ENCODE results near the gene BMPR1A.
A peak's percentile ranks its signal among the peaks of the same experiment; 100 is the strongest.

Gene BMPR1A

GRCh38 chr10:86889997-86890396, 133.6 kb downstream of the BMPR1A start:
- WGBS (ENCODE audit: insufficient coverage), result no CpG with 5 or more reads among the region's 3 CpGs
- CTCF ChIA-PET, result interaction anchor here (1.0 to 1.7 kb wide), 3 partner anchors 11 to 190 kb away, joined by 3 to 4 read pairs (median 4); no protein-coding TSS in a partner anchor
- POLR2A ChIA-PET, result no interaction called here

DNA sequence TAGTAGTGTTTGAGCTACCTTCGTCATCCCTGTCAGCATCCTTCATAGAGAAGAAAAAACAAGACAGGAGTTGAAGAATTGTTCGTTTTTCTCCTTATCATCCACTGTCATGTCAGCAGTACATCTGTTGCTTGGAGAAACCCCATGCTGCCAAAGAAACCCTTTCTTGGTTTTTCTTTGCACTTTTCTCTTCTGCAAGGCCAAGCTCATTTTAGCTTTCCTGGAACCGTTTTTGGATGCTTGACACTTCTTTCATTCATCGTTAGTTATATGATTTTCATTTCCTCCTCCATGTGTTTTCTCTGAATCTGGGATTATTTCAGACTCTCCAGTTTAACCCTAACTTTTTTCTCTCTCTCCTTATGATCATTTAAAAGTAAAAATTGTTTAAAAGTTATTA, 142.1 kb downstream of the BMPR1A start:
- ChIA-PET POLR2A (no interaction called here), CTCF (interaction anchor here (0.8 to 5.2 kb wide), 9 partner anchors 9 to 209 kb away, joined by 3 to 47 read pairs (median 3); no protein-coding TSS in a partner anchor)
- no peaks in the 10 kb centered on the region for H3K36me3 ChIP-seq (ENCODE audit: control insufficient read depth in 4 of 4, insufficient read depth in 4 of 4, low read length in 3 of 4)
- H3K9me3 ChIP-seq (ENCODE audit: control extremely low read depth in 1 of 5, control insufficient read depth in 4 of 5, insufficient read depth in 2 of 5, low read depth in 1 of 5, low read length in 4 of 5), result no peaks in the 10 kb centered on the region
- 92% methylated on average over 3 of the region's 4 CpGs for WGBS (ENCODE audit: insufficient coverage)
- no peaks in the 10 kb centered on the region for H3K4me1 ChIP-seq (ENCODE audit: control extremely low read depth in 1 of 4, control insufficient read depth in 4 of 4, insufficient read depth in 4 of 4, low read length in 3 of 4)
- H3K27me3 ChIP-seq (replicated peaks in 2 of 5; ENCODE audit: control insufficient read depth in 4 of 5, insufficient read depth in 5 of 5, low read length in 4 of 5), result peaks cover 0 to 28% (median 3%) of the 10 kb centered on the region in 5 experiments
- H3K4me3 ChIP-seq (ENCODE audit: control insufficient read depth in 1 of 7, extremely low read depth in 1 of 7, insufficient read depth in 4 of 7, low read depth in 2 of 7, low read length in 6 of 7), result no peak overlapping the region
- no peak for DNase-seq
- H3K27ac ChIP-seq (ENCODE audit: insufficient read depth in 1 of 2, low read depth in 1 of 2, low read length in 2 of 2, poor library complexity in 1 of 2, severe bottlenecking in 2 of 2), result no peak overlapping the region

More at GRCh38 chr10:86889997-86890396, 133.6 kb downstream of the BMPR1A start:
- peaks cover 7 to 14% (median 10%) of the 10 kb centered on the region in 4 experiments for H3K4me1 ChIP-seq (ENCODE audit: control extremely low read depth in 1 of 4, control insufficient read depth in 4 of 4, insufficient read depth in 4 of 4, low read length in 3 of 4)
- no peak for DNase-seq
- H3K27me3 ChIP-seq (replicated peaks in 2 of 5; ENCODE audit: control insufficient read depth in 4 of 5, insufficient read depth in 5 of 5, low read length in 4 of 5), result peaks cover 0 to 2% (median 0%) of the 10 kb centered on the region in 5 experiments
- no peak overlapping the region for H3K4me3 ChIP-seq (ENCODE audit: control insufficient read depth in 1 of 7, extremely low read depth in 1 of 7, insufficient read depth in 4 of 7, low read depth in 2 of 7, low read length in 6 of 7)
- H3K9me3 ChIP-seq (ENCODE audit: control extremely low read depth in 1 of 5, control insufficient read depth in 4 of 5, insufficient read depth in 2 of 5, low read depth in 1 of 5, low read length in 4 of 5), result no peaks in the 10 kb centered on the region
- H3K36me3 ChIP-seq (ENCODE audit: control insufficient read depth in 4 of 4, insufficient read depth in 4 of 4, low read length in 3 of 4), result no peaks in the 10 kb centered on the region
- H3K27ac ChIP-seq (ENCODE audit: insufficient read depth in 1 of 2, low read depth in 1 of 2, low read length in 2 of 2, poor library complexity in 1 of 2, severe bottlenecking in 2 of 2), result no peak overlapping the region

GRCh38 chr10:86899132-86899531, 142.7 kb downstream of the BMPR1A start:
- ChIA-PET CTCF (interaction anchor here (0.7 to 5.2 kb wide), 14 partner anchors 8 to 500 kb away, joined by 3 to 47 read pairs (median 3); no protein-coding TSS in a partner anchor), POLR2A (no interaction called here)
- Histone ChIP-seq H3K9me3 (ENCODE audit: control extremely low read depth in 1 of 5, control insufficient read depth in 4 of 5, insufficient read depth in 2 of 5, low read depth in 1 of 5, low read length in 4 of 5) (no peaks in the 10 kb centered on the region), H3K27ac (ENCODE audit: insufficient read depth in 1 of 2, low read depth in 1 of 2, low read length in 2 of 2, poor library complexity in 1 of 2, severe bottlenecking in 2 of 2) (no peak overlapping the region), H3K36me3 (ENCODE audit: control insufficient read depth in 4 of 4, insufficient read depth in 4 of 4, low read length in 3 of 4) (no peaks in the 10 kb centered on the region), H3K4me3 (ENCODE audit: control insufficient read depth in 1 of 7, extremely low read depth in 1 of 7, insufficient read depth in 4 of 7, low read depth in 2 of 7, low read length in 6 of 7) (no peak overlapping the region), H3K27me3 (replicated peaks in 2 of 5; ENCODE audit: control insufficient read depth in 4 of 5, insufficient read depth in 5 of 5, low read length in 4 of 5) (peaks cover 0 to 28% (median 3%) of the 10 kb centered on the region in 5 experiments), H3K4me1 (ENCODE audit: control extremely low read depth in 1 of 4, control insufficient read depth in 4 of 4, insufficient read depth in 4 of 4, low read length in 3 of 4) (no peaks in the 10 kb centered on the region)
- 93% methylated on average over 1 of the region's 6 CpGs for WGBS (ENCODE audit: insufficient coverage)
- no peak for DNase-seq

DNA sequence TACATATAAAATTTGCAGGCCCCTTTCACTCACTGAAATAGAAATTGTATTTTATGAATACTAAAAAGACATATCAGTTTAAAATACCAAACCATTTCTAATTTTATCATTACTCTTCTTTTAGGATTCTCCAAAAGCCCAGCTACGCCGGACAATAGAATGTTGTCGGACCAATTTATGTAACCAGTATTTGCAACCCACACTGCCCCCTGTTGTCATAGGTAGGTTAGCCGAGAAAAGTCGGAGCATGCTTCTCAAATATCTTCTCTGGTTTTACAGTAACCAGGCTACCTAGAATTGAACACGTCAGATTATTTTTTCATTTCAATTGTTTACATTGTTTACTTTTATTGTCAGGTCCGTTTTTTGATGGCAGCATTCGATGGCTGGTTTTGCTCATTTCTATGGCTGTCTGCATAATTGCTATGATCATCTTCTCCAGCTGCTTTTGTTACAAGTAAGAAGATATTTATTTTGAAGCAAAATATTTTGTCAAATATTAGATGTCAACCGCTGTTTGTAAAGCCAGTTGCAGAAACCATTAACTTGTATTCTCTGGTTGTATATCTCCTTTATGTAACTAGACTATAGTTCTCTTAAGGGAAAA, 143.4 kb downstream of the BMPR1A start:
- Histone ChIP-seq H3K4me1 (ENCODE audit: control extremely low read depth in 1 of 4, control insufficient read depth in 4 of 4, insufficient read depth in 4 of 4, low read length in 3 of 4) (no peaks in the 10 kb centered on the region), H3K27me3 (replicated peaks in 2 of 5; ENCODE audit: control insufficient read depth in 4 of 5, insufficient read depth in 5 of 5, low read length in 4 of 5) (peaks cover 0 to 26% (median 3%) of the 10 kb centered on the region in 5 experiments), H3K36me3 (ENCODE audit: control insufficient read depth in 4 of 4, insufficient read depth in 4 of 4, low read length in 3 of 4) (no peaks in the 10 kb centered on the region), H3K9me3 (ENCODE audit: control extremely low read depth in 1 of 5, control insufficient read depth in 4 of 5, insufficient read depth in 2 of 5, low read depth in 1 of 5, low read length in 4 of 5) (no peaks in the 10 kb centered on the region), H3K27ac (ENCODE audit: insufficient read depth in 1 of 2, low read depth in 1 of 2, low read length in 2 of 2, poor library complexity in 1 of 2, severe bottlenecking in 2 of 2) (no peak overlapping the region), H3K4me3 (ENCODE audit: control insufficient read depth in 1 of 7, extremely low read depth in 1 of 7, insufficient read depth in 4 of 7, low read depth in 2 of 7, low read length in 6 of 7) (no peak overlapping the region)
- peak; percentile 66 to 76 (median 68) for DNase-seq
- CTCF ChIA-PET, result interaction anchor here (0.7 to 5.2 kb wide), 13 partner anchors 11 to 501 kb away, joined by 3 to 47 read pairs (median 3); no protein-coding TSS in a partner anchor
- WGBS (ENCODE audit: insufficient coverage), result 0% methylated on average over 2 of the region's 9 CpGs
- POLR2A ChIA-PET, result no interaction called here

DNA sequence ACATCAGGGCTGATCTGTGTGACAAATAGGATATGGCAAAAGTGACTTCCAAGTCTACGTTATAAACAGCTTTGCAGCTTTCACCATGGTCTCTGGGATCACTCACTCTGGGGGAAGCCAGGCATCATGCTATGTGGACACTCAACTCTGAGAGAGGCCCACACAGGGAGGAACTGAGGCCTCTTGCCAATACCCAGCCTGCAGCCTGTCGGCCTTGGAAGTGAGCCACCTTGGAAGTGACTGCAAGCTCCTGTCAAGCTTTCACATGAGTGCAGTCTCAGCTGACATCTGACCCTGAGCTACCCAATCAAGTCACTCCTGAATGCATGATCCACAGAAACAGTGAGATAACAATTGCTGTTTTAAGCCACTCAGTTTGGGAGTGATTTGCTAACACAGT, 144.5 kb downstream of the BMPR1A start:
- H3K27ac ChIP-seq (ENCODE audit: insufficient read depth in 1 of 2, low read depth in 1 of 2, low read length in 2 of 2, poor library complexity in 1 of 2, severe bottlenecking in 2 of 2), result no peak overlapping the region
- H3K9me3 ChIP-seq (ENCODE audit: control extremely low read depth in 1 of 5, control insufficient read depth in 4 of 5, insufficient read depth in 2 of 5, low read depth in 1 of 5, low read length in 4 of 5), result peaks cover 0 to 3% (median 0%) of the 10 kb centered on the region in 5 experiments
- no peak overlapping the region for H3K4me3 ChIP-seq (ENCODE audit: control insufficient read depth in 1 of 7, extremely low read depth in 1 of 7, insufficient read depth in 4 of 7, low read depth in 2 of 7, low read length in 6 of 7)
- no peaks in the 10 kb centered on the region for H3K36me3 ChIP-seq (ENCODE audit: control insufficient read depth in 4 of 4, insufficient read depth in 4 of 4, low read length in 3 of 4)
- no peak for DNase-seq
- POLR2A ChIA-PET, result interaction anchor here (0.6 kb wide), 1 partner anchor 266 kb away, joined by 3 read pairs; no protein-coding TSS in a partner anchor
- no peaks in the 10 kb centered on the region for H3K4me1 ChIP-seq (ENCODE audit: control extremely low read depth in 1 of 4, control insufficient read depth in 4 of 4, insufficient read depth in 4 of 4, low read length in 3 of 4)
- H3K27me3 ChIP-seq (replicated peaks in 2 of 5; ENCODE audit: control insufficient read depth in 4 of 5, insufficient read depth in 5 of 5, low read length in 4 of 5), result peaks cover 0 to 25% (median 3%) of the 10 kb centered on the region in 5 experiments
- CTCF ChIA-PET, result interaction anchor here (1.2 to 5.2 kb wide), 4 partner anchors 10 to 211 kb away, joined by 4 to 47 read pairs (median 14); no protein-coding TSS in a partner anchor
- WGBS (ENCODE audit: insufficient coverage), result 48% methylated on average over 2 of the region's 2 CpGs

DNA sequence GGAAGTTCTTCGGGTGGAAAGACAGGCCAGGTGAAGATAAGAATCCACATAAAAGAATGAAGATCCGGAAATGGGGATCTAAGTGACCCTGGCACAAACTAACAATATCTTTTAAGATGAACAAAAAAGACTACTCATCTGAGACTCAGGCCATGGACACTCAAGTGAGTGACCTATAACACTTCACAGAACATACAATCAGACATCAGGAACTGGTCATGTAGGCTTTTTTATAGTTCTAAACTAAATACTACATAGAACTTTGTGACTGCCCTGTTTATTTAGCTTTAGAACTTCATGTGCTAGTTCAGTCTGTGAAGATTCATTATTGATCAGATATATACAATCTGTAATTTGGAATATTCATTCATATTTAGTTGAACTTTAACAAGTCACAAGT, 148.2 kb downstream of the BMPR1A start:
- ChIA-PET CTCF (no interaction called here), POLR2A (no interaction called here)
- no peaks in the 10 kb centered on the region for H3K4me1 ChIP-seq (ENCODE audit: control extremely low read depth in 1 of 4, control insufficient read depth in 4 of 4, insufficient read depth in 4 of 4, low read length in 3 of 4)
- no peak overlapping the region for H3K27ac ChIP-seq (ENCODE audit: insufficient read depth in 1 of 2, low read depth in 1 of 2, low read length in 2 of 2, poor library complexity in 1 of 2, severe bottlenecking in 2 of 2)
- no CpG with 5 or more reads among the region's 2 CpGs for WGBS (ENCODE audit: insufficient coverage)
- H3K36me3 ChIP-seq (ENCODE audit: control insufficient read depth in 4 of 4, insufficient read depth in 4 of 4, low read length in 3 of 4), result no peaks in the 10 kb centered on the region
- no peak for DNase-seq
- peaks cover 0 to 10% (median 4%) of the 10 kb centered on the region in 5 experiments for H3K9me3 ChIP-seq (ENCODE audit: control extremely low read depth in 1 of 5, control insufficient read depth in 4 of 5, insufficient read depth in 2 of 5, low read depth in 1 of 5, low read length in 4 of 5)
- no peak overlapping the region for H3K4me3 ChIP-seq (ENCODE audit: control insufficient read depth in 1 of 7, extremely low read depth in 1 of 7, insufficient read depth in 4 of 7, low read depth in 2 of 7, low read length in 6 of 7)
- peaks cover 0 to 19% (median 0%) of the 10 kb centered on the region in 5 experiments for H3K27me3 ChIP-seq (replicated peaks in 2 of 5; ENCODE audit: control insufficient read depth in 4 of 5, insufficient read depth in 5 of 5, low read length in 4 of 5)

GRCh38 chr10:86905429-86905828, 149.0 kb downstream of the BMPR1A start:
- H3K27me3 ChIP-seq (replicated peaks in 2 of 5; ENCODE audit: control insufficient read depth in 4 of 5, insufficient read depth in 5 of 5, low read length in 4 of 5), result peaks cover 0 to 19% (median 0%) of the 10 kb centered on the region in 5 experiments
- POLR2A ChIA-PET, result interaction anchor here (0.6 kb wide), 1 partner anchor 12 kb away, joined by 5 read pairs; no protein-coding TSS in a partner anchor
- 100% methylated on average over 1 of the region's 1 CpG for WGBS (ENCODE audit: insufficient coverage)
- H3K36me3 ChIP-seq (ENCODE audit: control insufficient read depth in 4 of 4, insufficient read depth in 4 of 4, low read length in 3 of 4), result no peaks in the 10 kb centered on the region
- no peak overlapping the region for H3K27ac ChIP-seq (ENCODE audit: insufficient read depth in 1 of 2, low read depth in 1 of 2, low read length in 2 of 2, poor library complexity in 1 of 2, severe bottlenecking in 2 of 2)
- no peak for DNase-seq
- CTCF ChIA-PET, result interaction anchor here (0.6 kb wide), 2 partner anchors 202 to 1134 kb away, joined by 3 to 5 read pairs; no protein-coding TSS in a partner anchor
- no peak overlapping the region for H3K4me3 ChIP-seq (ENCODE audit: control insufficient read depth in 1 of 7, extremely low read depth in 1 of 7, insufficient read depth in 4 of 7, low read depth in 2 of 7, low read length in 6 of 7)
- peaks cover 0 to 10% (median 4%) of the 10 kb centered on the region in 5 experiments for H3K9me3 ChIP-seq (ENCODE audit: control extremely low read depth in 1 of 5, control insufficient read depth in 4 of 5, insufficient read depth in 2 of 5, low read depth in 1 of 5, low read length in 4 of 5)
- no peaks in the 10 kb centered on the region for H3K4me1 ChIP-seq (ENCODE audit: control extremely low read depth in 1 of 4, control insufficient read depth in 4 of 4, insufficient read depth in 4 of 4, low read length in 3 of 4)

Measured in common myeloid progenitor, CD34-positive (primary cell).